Inflammatory macrophage (primary cell): ENCODE data around the gene FIGN.

Source experiments
- DNase-seq, 2 donors: peaks; one replicate each; pipeline ENCODE4 v3.0.0-alpha.2; 2020 to 2022

FIGN gene

DNA sequence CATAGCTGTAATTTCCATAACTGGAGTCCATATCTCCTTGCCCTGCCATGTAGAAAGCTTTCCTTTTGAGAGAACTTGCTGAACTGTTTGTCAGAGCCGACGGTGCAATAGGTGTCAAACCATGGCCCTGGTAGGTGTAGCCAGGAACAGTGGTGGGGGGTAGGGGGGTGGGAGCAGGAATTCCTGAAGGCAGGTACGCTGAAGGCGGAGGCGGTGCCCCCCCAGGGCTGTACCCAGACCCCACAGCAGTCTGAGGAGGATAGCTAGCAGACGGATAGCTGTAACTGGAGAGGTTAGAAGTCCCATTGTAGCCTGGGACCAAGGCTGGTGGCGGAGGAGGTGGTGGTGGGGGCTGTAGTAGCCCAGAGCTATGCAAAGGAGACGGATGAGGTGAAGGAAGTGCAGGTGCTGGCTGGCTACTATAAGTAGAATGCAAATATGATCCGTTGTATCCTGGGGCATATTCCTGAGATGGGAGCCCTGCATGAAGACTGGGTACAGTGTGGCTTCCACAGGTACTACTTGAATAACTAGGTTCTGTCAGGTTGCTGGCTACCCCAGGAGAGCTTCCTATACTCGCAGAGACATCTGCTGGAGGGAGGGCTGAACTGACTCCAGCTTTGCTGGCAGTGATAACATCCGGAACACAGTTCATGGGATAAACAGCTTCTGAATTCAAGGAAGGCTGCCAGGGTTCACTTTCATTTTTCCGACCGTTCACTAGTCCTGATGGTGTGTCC, 124.8 kb downstream of the FIGN start:
- DNase-seq: no peak

DNA sequence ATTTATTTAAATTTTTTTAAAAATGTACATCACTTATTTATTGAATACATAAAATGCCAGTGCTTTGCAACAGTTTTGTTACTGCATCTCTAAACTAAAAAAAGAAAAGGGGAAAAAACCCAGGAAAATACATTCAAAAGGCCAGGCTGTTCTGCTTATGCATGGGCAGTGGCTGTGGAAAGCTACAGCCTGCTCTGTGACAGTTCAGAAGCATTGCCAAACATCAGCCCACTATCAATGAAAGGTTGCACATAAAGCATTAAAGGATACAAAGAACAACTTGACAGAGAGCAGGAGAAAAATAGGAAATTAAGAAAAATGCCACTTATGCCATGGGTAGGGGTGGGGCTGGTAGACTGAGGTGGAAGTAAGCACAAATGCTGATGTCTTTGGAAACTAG, 128.2 kb downstream of the FIGN start:
- no peak for DNase-seq

DNA sequence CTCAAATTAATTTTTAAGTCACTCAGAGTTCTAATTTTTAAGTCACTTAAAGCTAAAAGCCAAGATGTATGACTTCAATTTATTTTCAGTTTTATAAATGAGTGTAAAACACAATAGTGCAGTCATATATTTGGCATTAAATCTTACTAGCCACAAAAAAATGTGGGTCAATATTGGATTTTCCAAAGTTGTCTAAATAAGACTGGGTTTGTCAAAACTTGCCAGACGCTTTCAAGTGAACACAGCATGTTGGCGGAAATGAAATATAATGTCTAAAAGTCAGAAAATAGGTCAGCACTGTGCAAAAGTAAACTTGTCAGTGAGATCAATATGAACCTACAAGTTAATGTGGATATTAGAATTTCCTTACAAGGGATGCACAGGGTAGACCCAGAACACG, 128.9 kb downstream of the FIGN start:
- no peak for DNase-seq

DNA sequence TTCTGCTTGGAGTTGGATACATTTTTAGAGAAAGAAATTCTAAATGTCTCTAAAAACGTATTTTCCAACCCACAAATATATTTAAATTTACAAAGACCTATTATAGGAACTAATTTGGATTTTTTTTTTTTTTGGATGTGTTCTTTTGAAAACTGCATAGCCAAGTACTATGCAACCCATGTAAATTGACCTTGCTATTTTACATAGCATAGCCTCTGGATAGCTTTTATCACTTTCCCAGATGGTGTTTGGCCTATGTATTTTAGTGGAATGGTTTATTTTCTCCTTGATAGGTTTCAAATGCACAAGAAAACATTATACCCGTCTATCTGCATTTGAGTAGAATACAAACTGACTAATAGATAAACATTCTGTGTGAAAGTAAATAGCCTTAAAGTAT, 130.0 kb downstream of the FIGN start:
- DNase-seq: no peak

DNA sequence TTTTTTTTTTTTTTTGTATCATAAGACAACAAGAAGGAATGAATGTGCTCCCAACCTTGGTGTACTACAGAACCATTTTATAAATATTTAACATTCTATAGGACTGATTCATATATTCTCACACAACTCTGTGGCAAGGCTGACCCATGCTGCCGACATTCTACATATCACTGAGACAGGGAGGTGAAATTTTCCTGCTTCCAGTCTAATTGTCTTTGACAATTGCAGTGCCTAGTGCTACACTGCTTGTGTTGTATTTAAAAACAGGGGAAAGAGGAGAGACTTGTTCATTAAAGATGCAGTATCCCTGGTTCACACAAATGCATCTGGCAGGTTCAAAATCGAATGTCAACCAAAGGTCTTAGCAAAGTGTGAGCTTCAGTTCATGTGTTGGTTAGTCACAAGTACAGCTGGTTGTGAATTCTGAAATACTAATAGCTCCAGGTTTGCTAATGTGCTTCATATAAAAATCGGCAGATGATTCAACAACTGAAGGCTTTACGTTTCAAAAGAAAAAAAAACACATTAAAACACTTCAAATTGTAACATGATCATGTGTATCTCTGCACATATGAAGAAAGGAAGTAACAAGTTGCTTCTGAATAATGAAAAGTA, 130.8 kb downstream of the FIGN start:
- DNase-seq: no peak

DNA sequence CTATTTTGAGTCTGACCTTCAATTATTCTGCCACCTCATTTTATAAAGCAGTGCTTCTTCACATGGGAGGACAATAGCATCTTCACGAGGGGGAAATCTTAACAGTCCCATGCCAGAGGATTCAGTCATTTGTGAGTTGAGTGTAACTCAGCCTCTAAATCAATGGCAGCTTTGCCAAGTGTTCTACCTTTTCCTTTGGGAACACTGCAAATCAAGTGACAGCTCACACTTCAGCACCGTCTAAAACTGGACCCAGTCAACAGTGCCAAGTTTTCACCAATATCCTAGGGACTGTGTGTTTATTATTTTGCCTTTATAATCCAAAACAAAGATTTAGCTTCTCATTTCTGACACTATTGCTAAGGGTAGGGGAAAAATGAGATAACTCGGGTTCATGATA, 133.6 kb downstream of the FIGN start:
- DNase-seq: no peak

DNA sequence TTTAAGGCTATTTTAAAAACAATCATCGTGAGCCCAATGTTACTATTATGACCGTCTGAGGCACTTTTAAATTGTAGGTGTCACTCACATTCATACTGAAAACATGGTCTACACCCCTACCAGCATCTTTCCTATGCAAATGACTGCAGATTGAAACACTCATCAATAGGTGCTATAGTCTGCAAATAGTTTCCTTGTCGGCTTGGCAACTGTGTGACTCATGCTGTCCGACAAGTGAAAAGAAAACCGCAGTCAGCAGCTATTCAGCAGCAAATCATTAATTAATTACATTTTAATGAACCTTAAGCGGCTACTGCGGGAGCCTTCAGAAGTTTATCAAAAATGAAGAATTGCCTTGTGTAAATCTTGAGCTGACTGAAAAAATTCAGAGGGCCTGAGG, 134.4 kb downstream of the FIGN start:
- DNase-seq: no peak

DNA sequence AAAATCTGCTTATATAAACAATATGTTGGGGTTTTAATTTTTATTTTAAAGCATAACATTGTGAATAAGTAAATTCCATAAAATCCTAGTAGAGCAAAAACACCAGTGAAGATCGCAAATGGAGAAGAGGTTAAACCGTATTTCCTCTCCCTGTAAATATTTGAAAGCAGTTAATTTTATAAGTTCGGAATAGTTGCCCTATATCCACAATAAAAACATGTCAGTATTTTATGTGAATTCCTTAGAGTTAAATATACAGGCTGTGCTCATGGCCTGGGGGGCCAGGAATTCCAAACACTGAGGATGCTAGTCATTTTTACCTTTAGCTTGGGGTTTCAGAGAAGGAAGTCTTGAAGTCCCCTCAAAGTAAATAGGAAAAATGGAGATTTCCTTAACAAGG, 135.0 kb downstream of the FIGN start:
- DNase-seq: no peak

DNA sequence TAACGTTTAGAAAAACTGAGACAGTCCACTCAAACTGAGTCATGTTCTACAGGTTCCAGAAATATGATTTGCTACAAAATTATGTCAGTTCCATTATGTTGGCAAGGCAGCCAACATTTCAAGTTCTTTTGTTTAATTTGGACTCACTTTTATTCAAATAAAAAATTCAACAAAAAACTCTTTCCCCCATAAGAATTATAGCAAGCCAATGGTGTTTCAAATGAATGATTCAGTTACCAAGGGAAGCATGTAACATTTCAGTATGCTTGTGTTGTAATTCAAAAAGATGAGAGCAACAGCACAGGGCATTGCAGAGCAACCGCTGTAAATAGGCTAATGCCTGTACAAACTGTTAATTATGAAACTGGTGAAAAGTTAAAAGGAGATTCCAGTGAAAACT, 140.8 kb downstream of the FIGN start:
- no peak for DNase-seq

DNA sequence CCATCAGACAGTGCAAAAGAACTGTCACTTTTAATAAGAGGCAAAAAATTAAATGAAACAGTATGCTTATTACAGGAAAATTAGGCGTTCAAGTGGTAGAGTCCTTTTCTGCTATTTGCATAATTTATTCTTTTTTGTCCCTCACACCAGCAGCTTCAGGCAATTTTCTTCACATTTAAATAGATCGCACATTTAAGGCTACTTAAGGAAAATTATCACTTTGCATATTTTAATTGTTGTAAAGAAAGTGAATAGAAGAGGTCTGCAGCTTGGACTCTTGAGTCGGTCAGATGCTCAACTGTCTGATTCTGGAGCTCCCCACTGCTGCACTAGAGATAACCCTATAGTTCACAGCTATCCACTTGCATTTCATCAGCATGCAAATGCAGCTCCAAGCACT, 141.3 kb downstream of the FIGN start:
- no peak for DNase-seq

DNA sequence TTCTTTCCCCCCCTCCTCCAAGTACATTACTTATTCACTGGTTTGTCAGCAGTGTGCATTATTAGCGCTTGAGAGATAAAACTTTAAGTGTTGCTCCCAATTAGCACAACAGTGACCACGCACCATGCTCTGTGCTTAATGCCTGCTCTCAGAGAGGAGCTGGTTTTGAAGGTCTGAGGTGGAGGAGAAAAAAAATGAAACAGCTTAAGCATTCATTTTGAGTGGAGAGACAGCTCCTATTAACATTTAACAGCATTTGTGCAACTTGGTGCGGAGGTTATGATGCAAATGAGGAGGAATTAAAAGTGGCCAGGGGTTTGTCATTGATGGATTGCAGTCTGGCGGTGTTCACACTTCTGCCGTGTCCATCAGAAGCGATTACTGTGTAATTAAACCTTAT, 141.8 kb downstream of the FIGN start:
- DNase-seq: no peak

DNA sequence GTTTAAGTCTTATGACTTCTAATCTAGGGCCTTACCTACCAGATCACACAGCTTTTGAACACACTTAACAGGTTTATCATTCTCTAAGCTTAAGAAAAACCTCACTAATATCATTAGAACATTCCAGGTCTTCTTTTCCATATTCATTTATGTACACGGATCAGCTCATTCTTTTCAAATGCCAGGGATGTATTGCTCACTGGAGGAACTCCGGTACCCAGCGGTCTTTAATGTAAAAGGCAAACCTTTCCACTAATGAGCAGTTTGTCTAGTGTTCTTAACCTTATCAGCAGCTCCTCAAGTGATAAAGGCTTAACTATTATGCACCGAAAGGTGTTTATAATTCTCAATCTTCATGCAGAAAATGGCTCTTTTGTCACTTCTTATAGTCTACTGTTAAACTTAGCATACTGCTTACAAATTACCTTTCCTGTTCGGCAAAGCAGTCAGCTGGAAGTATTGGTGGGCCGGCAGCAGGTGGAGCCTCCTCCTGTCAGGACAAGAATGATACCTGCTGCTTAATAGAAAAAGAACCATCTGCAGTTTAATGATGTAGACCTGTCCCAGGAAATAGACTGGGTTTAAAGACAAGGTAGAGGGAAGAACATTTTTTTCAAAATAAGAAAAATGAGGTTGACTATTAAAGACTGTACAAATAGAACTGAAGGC, 142.7 kb downstream of the FIGN start:
- DNase-seq: no peak

DNA sequence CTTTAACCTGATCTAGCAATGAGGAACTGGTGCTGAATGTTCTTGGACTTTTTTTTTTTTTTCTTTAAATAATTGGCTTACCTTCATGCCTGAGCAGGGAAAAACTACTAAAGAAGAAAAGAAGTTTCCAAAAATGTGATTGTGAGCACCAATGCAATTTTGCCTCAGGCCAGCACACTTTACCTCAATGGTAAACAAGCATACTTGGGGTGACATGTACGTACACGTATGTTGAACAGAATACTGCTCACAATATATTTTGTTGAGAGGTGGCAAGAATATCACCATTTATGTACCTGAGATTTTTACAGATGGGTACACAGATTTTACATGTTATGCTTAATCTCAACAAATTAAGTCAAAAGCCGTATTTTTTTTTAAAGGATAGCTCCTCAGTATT, 144.3 kb downstream of the FIGN start:
- DNase-seq: no peak

DNA sequence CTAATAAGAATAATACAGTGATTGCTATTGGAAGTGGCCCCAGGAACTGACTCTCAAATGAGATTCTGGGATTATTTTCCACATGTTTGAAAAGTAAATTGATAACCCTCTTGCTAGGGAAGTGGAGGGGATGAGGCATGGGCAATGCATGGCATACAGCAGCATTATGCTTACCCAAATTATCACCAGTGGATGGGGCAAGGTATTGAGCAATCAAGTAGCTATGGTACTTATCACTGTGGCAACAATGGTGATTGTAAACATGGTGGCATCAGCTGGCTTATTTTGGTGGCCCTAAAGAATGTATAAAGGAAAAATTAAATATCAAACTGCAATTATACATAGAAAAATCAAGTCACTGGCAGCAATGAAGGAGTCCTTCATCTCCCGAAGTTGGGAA, 155.1 kb downstream of the FIGN start:
- DNase-seq: no peak

DNA sequence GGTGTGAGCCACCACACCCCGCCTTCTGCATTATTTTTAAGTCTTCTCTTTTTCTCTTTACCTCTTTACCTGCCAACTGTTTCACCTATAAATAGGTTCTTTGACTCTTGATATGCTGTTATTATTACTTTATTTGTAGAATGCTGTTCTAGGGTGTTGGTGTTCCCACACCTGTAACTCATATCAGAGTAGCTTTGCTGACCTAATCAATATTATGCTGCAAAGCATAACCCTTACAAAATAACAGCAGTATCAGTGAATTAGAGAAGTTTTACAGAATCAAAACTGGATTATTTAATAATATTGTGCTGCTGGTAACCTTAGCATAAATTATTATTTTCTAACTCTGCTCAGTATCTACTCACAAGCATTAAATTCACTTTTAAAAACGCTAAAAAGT, 161.5 kb downstream of the FIGN start:
- DNase-seq: no peak

DNA sequence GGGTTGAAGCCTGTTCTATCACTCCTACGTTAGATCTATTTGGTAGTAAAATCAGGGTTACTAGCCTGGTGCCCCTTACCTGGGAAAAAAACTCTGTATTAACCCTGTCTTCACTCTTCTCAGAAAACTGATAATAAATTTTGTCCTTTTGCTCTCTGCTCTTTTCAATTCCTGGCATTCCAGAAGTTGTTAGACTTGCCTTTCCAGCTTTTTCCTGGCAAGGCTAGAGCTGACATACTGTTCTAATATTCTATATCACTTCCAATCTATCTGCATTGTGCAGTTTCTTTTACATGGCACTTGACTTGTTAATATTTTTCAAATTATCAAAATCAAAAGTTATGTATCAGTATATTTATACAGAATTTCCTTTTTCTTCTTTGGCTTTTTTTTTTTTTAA, 162.2 kb downstream of the FIGN start:
- no peak for DNase-seq

DNA sequence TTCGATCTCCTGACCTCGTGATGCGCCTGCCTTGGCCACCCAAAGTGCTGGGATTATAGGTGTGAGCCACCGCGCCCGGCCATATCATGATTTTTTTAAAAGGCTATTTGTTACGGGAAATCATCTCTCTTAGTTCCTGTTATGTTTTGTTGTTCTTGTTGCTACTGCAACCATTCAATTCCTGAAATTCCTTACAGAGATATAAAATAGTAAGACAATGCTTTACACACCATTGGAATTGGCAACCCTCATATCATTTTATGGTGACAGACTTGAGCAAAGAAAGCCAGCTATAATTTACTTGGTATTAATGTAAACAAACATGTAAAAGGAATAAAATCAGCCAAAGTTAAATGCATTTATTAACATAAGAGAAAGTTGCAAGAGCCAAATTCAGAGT, 163.0 kb downstream of the FIGN start:
- DNase-seq: no peak

DNA sequence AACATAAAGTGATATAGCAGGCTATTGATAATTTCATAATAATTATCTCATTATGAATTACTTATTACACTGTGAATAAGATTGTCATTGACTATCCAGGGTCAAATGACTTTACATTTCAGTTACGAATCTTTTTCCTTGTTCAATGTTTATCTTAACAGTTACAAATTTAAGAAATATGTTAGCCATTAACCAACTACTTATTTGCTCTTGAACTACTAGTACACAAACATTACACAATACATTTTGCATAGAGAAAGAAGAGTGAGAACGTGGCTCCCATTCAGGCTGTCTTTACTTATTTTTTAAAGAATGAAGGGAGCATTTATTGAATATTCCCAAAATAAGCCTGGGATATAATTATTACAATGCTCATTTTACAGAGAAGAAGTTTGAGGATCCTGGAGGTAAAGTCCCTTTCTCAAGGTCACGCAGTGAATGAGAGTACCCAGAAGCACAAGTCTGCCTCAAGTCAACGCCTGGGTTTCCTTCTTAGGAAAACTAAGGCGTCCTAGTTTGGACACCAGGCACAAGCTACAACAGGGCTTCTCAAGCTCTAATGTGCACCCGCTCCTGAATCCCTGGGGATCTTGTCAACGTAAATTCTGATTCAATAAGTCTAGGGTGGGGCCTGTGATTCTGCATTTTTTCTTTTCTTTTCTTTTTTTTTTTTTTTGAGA, 164.2 kb downstream of the FIGN start:
- DNase-seq: no peak

DNA sequence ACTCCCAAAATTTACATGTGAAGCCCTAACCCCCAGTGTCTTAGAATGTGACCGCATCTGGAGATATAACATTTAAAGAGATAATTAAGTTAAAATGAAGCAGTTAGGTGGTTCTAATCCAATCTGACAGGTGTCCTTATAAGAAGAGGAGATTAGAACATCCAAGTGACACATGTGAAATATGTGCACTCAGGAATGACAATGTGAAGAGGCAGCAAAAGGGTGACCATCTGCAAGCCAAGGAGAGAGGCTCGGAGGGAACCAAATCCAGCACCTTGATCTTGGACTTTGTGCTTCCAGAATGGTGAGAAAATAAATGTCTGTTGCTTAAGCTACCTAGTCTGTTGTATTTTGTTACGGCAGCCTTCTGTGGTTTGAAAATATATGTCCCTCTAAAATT, 165.4 kb downstream of the FIGN start:
- DNase-seq: no peak

DNA sequence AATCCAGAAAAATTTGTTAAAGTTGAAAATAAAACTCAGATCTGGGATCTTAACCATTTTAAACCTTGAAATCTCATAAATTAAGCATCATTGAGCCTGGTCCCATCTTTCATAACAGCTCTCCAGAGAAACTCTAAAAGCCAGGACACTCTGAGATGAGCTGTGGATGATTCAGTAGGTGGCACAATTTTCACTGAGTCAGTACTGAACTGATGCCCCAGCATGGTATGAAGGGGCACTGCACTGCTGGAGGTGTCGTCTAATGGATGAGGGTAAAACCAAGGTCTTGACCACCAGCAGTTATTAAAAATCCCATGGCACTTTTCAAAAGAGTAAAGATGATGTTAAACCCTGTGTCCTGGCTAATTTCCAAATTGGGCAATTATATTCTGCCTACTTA, 170.6 kb downstream of the FIGN start:
- no peak for DNase-seq

DNA sequence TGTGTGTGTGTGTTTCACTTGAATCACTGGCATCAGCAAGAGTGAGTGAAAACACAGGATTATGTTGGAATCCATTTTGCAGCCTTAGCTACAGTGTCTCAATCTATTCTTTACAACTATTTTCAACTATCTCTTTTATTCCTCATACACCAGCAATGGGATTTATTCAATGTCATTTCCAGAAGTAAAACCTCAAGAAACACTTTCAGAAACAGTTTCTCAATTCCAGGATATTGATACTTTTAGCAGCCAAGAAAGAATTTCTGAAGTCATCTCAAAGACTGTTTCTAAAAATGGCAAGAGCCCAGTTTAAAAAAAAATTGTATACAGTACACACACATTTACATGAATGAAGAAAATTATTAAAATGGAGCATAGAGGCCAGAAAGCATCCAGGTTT, 171.6 kb downstream of the FIGN start:
- no peak for DNase-seq

DNA sequence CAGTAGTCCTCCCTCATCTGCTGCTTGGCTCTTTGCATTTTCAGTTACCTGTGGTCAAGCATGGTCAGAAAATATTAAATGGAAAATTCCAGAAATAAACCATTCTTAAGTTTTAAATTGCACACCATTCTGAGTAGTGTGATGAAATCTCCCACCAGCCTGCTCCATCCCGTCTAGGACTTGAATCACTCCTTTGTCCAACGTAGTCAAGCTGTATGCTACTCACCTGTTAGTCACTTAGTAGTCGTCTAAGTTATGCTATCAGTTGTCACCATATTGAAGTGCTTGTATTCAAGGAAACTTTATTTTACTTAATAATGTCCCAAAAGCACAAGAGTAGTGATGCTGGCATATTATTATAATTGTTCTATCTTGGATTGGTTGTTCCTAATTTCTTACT, 172.5 kb downstream of the FIGN start:
- no peak for DNase-seq

DNA sequence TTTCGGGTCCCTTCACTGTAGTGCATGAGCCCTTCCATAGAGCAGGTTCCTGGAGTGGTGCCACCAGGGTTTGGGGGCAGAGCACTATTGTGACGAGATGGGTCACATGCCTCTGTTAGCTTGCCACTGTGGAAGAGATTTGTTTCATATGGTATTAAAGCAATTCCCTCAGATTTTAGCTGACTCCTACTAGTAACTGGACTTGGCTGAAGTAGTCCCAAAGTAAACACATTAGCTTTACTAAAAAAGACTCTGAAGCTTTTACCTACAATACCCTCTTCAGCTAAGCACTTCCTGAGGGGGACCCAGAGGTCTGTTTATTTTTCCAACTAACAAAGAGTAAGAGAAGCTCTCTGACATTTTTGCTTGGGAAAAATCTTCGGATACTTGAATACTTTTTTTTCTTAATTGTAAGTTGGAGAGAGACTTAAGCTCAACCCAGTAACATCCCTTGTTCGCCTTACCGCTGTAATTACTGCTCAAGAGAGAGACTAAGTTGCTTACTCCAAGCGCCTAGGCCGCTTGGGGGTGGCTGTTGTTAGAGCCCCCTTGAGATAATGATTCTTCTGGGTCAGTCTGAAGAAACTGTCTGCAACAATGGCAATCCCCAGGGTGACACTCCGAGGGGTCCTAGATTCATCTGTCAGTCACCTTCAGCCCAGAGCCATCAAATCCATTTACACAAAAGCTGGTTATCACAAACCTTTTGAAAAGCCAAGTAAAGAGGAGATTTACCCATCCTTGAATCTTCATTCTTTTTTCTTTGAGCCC, 177.4 kb downstream of the FIGN start:
- no peak for DNase-seq
